WTC11 (cell line): ENCODE measurements around the gene UQCR10. TPM values are rescaled to one million over a fixed set of nuclear protein-coding genes. Genes with fewer than 3 reads are reported as not detected.

ENCODE experiments used
- ATAC-seq: fragments of 200-7000 bp; cut with Tn5 transposase; 2 replicates; pipeline ENCODE4 v1.10.0; 2021; ENCODE audit warnings: mild to moderate bottlenecking, moderate library complexity
- CTCF ChIA-PET: fragments of 300-600 bp; sonication (Branson Sonifier 250); formaldehyde crosslinking; loops from one replicate; lab custom pipeline; 2021; ENCODE audit warnings: antibody characterized with exemption; lab: Charles Lee
- POLR2A ChIA-PET: fragments of 350-600 bp; sonication (Branson Sonifier 250); formaldehyde crosslinking; loops from one replicate; lab custom pipeline; 2021; ENCODE audit warnings: antibody characterized with exemption; lab: Charles Lee
- DNase-seq: peaks from one replicate; pipeline ENCODE4 v3.0.0; 2021; ENCODE audit warnings: low spot score
- H3K27ac Mint-ChIP-seq: 2 replicates; pipeline ENCODE4 v1.8.0; 2021; ENCODE audit warnings: mixed read lengths
- H3K27me3 Mint-ChIP-seq: 2 replicates; pipeline ENCODE4 v1.8.0; 2021; ENCODE audit warnings: low read depth, mild to moderate bottlenecking, moderate library complexity, mixed read lengths
- H3K36me3 Mint-ChIP-seq: 2 replicates; pipeline ENCODE4 v1.8.0; 2021; ENCODE audit warnings: mixed read lengths
- H3K4me1 Mint-ChIP-seq: 2 replicates; pipeline ENCODE4 v1.8.0; 2022; ENCODE audit warnings: mixed read lengths
- H3K4me3 Mint-ChIP-seq: 2 replicates; pipeline ENCODE4 v1.8.0; 2021; ENCODE audit warnings: mild to moderate bottlenecking, moderate library complexity, mixed read lengths
- H3K9me3 Mint-ChIP-seq: 2 replicates; pipeline ENCODE4 v1.8.0; 2021; ENCODE audit warnings: mixed read lengths
- ARID4B ChIP-seq: sonication (generic); formaldehyde crosslinking; IDR thresholded peaks from 2 replicates; pipeline ENCODE4 v1.8.0; 2023; ENCODE audit warnings: missing genetic modification reagents, mild to moderate bottlenecking, borderline replicate concordance
- ATF1 ChIP-seq: sonication (generic); formaldehyde crosslinking; IDR thresholded peaks from 2 replicates; pipeline ENCODE4 v1.8.1; 2023; ENCODE audit warnings: mild to moderate bottlenecking, moderate library complexity, missing genetic modification reagents
- E2F5 ChIP-seq: sonication (generic); formaldehyde crosslinking; IDR thresholded peaks from 2 replicates; pipeline ENCODE4 v1.8.1; 2022; ENCODE audit warnings: mild to moderate bottlenecking, moderate library complexity, missing genetic modification reagents
- IRF1 ChIP-seq: sonication (generic); formaldehyde crosslinking; IDR thresholded peaks from 2 replicates; pipeline ENCODE4 v1.8.0; 2023; ENCODE audit warnings: missing genetic modification reagents
- MAX ChIP-seq: sonication (generic); formaldehyde crosslinking; IDR thresholded peaks from 2 replicates; pipeline ENCODE4 v1.8.0; 2022; ENCODE audit warnings: mild to moderate bottlenecking, missing genetic modification reagents
- STAT6 ChIP-seq: sonication (generic); formaldehyde crosslinking; conservative IDR thresholded peaks from 2 replicates; pipeline ENCODE4 v1.8.1; 2023; ENCODE audit warnings: mild to moderate bottlenecking, low read depth, missing genetic modification reagents, moderate library complexity
- ZNF281 ChIP-seq: sonication (generic); formaldehyde crosslinking; IDR thresholded peaks from 2 replicates; pipeline ENCODE4 v1.8.0; 2023; ENCODE audit warnings: mild to moderate bottlenecking, missing genetic modification reagents
- ZNF416 ChIP-seq: fragments of 250-450 bp; sonication (Bioruptor Pico); IDR thresholded peaks from 2 replicates; pipeline ENCODE4 v1.9.0; 2021; ENCODE audit warnings: mild to moderate bottlenecking, inconsistent platforms
- ZNF423 ChIP-seq: fragments of 250-450 bp; sonication (Bioruptor Pico); IDR thresholded peaks from 2 replicates; pipeline ENCODE4 v2.1.2; 2022; ENCODE audit warnings: mild to moderate bottlenecking, moderate library complexity
- total RNA-seq: library from RNA; stranded (reverse); gene quantifications from 3 replicates; pipeline ENCODE4 v1.2.3, GENCODE V29; 2021
- TF ChIP-seq, protein P1 (sequence below): fragments of 250-450 bp; sonication (Bioruptor Pico); IDR thresholded peaks from 2 replicates; pipeline ENCODE4 v1.9.0; 2021; ENCODE audit warnings: moderate library complexity, mild to moderate bottlenecking, inconsistent platforms, borderline replicate concordance
- TF ChIP-seq, protein P2 (sequence below): sonication (generic); formaldehyde crosslinking; IDR thresholded peaks from 2 replicates; pipeline ENCODE4 v1.8.0; 2022; ENCODE audit warnings: mild to moderate bottlenecking, missing genetic modification reagents
- TF ChIP-seq, protein P3 (sequence below): sonication (generic); formaldehyde crosslinking; IDR thresholded peaks from 2 replicates; pipeline ENCODE4 v1.8.0; 2022; ENCODE audit warnings: mild to moderate bottlenecking, missing genetic modification reagents
- TF ChIP-seq, protein P4 (sequence below): sonication (generic); formaldehyde crosslinking; IDR thresholded peaks from 2 replicates; pipeline ENCODE4 v1.8.1; 2023; ENCODE audit warnings: mild to moderate bottlenecking, missing genetic modification reagents, moderate library complexity

Gene UQCR10
- total RNA-seq, 1 experiment from 2014 or later, result 119 TPM

DNA sequence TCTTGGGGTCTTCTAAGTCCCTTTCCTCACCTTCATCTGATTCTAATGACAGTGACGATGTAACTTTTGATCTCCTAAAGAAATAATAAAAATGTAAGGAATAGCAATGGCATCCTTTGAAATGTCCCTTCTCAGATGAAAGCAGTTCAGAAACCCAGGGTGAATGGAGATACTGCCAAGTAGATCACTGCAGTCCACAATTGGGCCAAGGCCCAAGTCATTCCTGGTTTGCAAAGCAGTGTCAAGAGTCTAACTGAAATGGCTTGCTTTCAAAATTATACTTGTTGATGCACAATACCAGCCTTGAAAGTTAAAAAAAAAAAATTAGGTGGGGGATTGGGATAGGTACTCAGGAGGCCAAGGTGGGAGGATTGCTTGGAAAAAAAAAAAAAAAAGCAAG is 50.6 kb downstream of the UQCR10 start:
- no peak for DNase-seq
- POLR2A ChIA-PET, result no interaction called here
- Mint-ChIP-seq H3K27me3 (no peaks in the 10 kb centered on the region; the same call in 1 of the 2 replicates), H3K9me3 (no peaks in the 10 kb centered on the region), H3K4me1 (0 out of 2 replicates have a peak, but pooled peaks cover 3% of the 10 kb centered on the region), H3K36me3 (peaks cover 41% of the 10 kb centered on the region), H3K4me3 (no peak overlapping the region), H3K27ac (no peak overlapping the region)
- no peak for ATAC-seq
- CTCF ChIA-PET, result no interaction called here
- TF ChIP-seq, protein P1, sequence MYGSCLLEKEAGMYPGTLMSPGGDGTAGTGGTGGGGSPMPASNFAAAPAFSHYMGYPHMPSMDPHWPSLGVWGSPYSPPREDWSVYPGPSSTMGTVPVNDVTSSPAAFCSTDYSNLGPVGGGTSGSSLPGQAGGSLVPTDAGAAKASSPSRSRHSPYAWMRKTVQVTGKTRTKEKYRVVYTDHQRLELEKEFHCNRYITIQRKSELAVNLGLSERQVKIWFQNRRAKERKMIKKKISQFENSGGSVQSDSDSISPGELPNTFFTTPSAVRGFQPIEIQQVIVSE (CRISPR knock-in tag), result no peak
- no peak for TF ChIP-seq ATF1 (CRISPR knock-in tag)
- no peak for TF ChIP-seq ARID4B (CRISPR knock-in tag)
- TF ChIP-seq ZNF416 (CRISPR knock-in tag), result no peak
- TF ChIP-seq ZNF281, result no peak
- TF ChIP-seq, protein P2, sequence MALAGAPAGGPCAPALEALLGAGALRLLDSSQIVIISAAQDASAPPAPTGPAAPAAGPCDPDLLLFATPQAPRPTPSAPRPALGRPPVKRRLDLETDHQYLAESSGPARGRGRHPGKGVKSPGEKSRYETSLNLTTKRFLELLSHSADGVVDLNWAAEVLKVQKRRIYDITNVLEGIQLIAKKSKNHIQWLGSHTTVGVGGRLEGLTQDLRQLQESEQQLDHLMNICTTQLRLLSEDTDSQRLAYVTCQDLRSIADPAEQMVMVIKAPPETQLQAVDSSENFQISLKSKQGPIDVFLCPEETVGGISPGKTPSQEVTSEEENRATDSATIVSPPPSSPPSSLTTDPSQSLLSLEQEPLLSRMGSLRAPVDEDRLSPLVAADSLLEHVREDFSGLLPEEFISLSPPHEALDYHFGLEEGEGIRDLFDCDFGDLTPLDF, result no peak
- TF ChIP-seq E2F5 (CRISPR knock-in tag), result no peak
- no peak for TF ChIP-seq STAT6
- no peak for TF ChIP-seq IRF1

GRCh38 chr22:29819501-29819900 is 52.3 kb downstream of the UQCR10 start:
- no peak overlapping the region for H3K27ac Mint-ChIP-seq
- DNase-seq (no peak), ATAC-seq (no peak)
- H3K4me3 Mint-ChIP-seq, result no peak overlapping the region
- H3K27me3 Mint-ChIP-seq, result no peaks in the 10 kb centered on the region; the same call in 1 of the 2 replicates
- POLR2A ChIA-PET, result no interaction called here
- CTCF ChIA-PET, result no interaction called here
- peaks cover 35% of the 10 kb centered on the region for H3K36me3 Mint-ChIP-seq
- H3K4me1 Mint-ChIP-seq, result 0 out of 2 replicates have a peak, but pooled peaks cover 3% of the 10 kb centered on the region
- TF ChIP-seq ZNF423 (CRISPR knock-in tag) (no peak), MAX (CRISPR knock-in tag) (no peak), ZNF281 (no peak)
- TF ChIP-seq, protein P3, sequence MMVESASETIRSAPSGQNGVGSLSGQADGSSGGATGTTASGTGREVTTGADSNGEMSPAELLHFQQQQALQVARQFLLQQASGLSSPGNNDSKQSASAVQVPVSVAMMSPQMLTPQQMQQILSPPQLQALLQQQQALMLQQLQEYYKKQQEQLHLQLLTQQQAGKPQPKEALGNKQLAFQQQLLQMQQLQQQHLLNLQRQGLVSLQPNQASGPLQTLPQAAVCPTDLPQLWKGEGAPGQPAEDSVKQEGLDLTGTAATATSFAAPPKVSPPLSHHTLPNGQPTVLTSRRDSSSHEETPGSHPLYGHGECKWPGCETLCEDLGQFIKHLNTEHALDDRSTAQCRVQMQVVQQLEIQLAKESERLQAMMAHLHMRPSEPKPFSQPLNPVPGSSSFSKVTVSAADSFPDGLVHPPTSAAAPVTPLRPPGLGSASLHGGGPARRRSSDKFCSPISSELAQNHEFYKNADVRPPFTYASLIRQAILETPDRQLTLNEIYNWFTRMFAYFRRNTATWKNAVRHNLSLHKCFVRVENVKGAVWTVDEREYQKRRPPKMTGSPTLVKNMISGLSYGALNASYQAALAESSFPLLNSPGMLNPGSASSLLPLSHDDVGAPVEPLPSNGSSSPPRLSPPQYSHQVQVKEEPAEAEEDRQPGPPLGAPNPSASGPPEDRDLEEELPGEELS (CRISPR knock-in tag), result no peak
- TF ChIP-seq, protein P4, sequence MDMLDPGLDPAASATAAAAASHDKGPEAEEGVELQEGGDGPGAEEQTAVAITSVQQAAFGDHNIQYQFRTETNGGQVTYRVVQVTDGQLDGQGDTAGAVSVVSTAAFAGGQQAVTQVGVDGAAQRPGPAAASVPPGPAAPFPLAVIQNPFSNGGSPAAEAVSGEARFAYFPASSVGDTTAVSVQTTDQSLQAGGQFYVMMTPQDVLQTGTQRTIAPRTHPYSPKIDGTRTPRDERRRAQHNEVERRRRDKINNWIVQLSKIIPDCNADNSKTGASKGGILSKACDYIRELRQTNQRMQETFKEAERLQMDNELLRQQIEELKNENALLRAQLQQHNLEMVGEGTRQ, result no peak
- TF ChIP-seq, all 79 proteins: peak for 0
- no peaks in the 10 kb centered on the region for H3K9me3 Mint-ChIP-seq
